ENCODE measurements around the gene CCDC50.

GRCh38 chr3:191292243-191293015 is 36.8 kb upstream of the CCDC50 start:
- no peak for TF ChIP-seq CTCF (conservative IDR thresholded peaks at IDR 0.05; ENCODE audit: low read depth, low read length)
- TF ChIP-seq EZH2 (IDR thresholded peaks at IDR 0.05; ENCODE audit: low read length, unreplicated experiment), result no peak
- no peak for TF ChIP-seq EZH2phosphoT487 (IDR thresholded peaks at IDR 0.05; ENCODE audit: borderline replicate concordance, low read length)
